Activated naive CD8-positive, alpha-beta T cell treated with anti-CD3 and anti-CD28 coated beads for 36 hours (primary cell): ENCODE data around the gene SYT2. TPM values are rescaled to one million over a fixed set of nuclear protein-coding genes. Genes with fewer than 3 reads are reported as not detected.
"Not testable (repeated sequence)": the region's sequence is repeated elsewhere in the genome, so short reads cannot be mapped to it uniquely, and the experiment has no call there.

Experiments used
- DNase-seq: peaks from one replicate; pipeline ENCODE4 v3.0.0; 2021
- H3K27ac Mint-ChIP-seq: one replicate; pipeline ENCODE4 v1.8.0; 2022; ENCODE audit warnings: mild to moderate bottlenecking, moderate library complexity, mixed read lengths
- H3K27me3 Mint-ChIP-seq: one replicate; pipeline ENCODE4 v1.8.0; 2022; ENCODE audit warnings: mild to moderate bottlenecking, mixed read lengths
- H3K36me3 Mint-ChIP-seq: one replicate; pipeline ENCODE4 v1.8.0; 2021; ENCODE audit warnings: mild to moderate bottlenecking, mixed read lengths
- H3K4me1 Mint-ChIP-seq: one replicate; pipeline ENCODE4 v1.8.0; 2021; ENCODE audit warnings: mixed read lengths
- H3K4me3 Mint-ChIP-seq: one replicate; pipeline ENCODE4 v1.8.0; 2022; ENCODE audit warnings: mild to moderate bottlenecking, moderate library complexity, mixed read lengths
- H3K9me3 Mint-ChIP-seq: one replicate; pipeline ENCODE4 v1.8.0; 2022; ENCODE audit warnings: mixed read lengths
- total RNA-seq, 2 experiments: library from RNA; stranded (reverse); gene quantifications; one replicate each; pipeline ENCODE4 v1.2.3, GENCODE V29; 2021

The SYT2 gene
- total RNA-seq, 2 experiments from 2014 or later, result not detected

DNA sequence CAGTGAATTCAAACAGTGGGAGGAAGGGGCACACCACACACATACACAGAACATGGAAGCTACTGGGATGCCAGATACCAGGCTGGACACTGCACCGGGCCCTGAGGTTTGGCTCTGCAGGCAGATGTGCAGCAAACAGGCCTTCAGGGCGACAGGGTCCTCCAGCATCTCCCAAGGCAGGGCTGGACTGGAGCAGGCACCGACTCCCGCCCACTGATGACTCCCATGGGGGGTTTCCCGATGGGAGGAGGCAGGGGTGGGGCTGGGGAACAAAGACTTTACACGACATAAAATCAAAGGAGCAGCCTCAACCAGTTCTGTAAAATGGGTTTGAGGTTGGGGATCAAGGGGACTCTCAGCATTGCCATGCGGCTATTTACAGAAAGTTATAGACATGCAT, 118.1 kb downstream of the SYT2 start:
- Mint-ChIP-seq H3K36me3 (no peaks in the 10 kb centered on the region), H3K4me1 (no peaks in the 10 kb centered on the region), H3K4me3 (no peak overlapping the region), H3K27ac (no peak overlapping the region), H3K27me3 (no peaks in the 10 kb centered on the region), H3K9me3 (no peaks in the 10 kb centered on the region)
- peak; percentile 15 for DNase-seq

GRCh38 chr1:202591515-202591914, 118.7 kb downstream of the SYT2 start:
- no peaks in the 10 kb centered on the region for H3K36me3 Mint-ChIP-seq

DNA sequence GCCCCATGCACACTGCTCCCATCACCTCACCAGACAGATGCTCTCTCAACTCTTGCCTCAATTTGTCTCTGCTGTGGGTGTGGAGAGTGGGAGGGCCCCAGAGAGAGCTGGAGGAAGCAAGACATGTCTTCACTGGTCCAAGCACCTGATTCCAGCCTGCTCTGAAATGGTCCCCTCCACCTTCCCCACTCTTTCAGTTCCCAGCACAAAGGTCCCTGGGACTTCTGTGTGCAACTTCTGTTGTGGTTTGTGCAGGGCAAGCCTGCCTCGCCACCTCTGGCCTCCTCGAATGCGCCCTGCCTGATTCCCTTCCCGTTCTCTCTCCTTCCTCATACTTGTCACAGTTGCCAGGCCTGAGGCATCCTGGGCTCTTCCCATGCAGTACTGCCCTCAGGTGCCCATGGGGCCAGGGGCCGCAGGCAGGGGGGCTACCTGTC, 119.3 kb downstream of the SYT2 start:
- H3K4me3 Mint-ChIP-seq, result no peak overlapping the region
- no peak for DNase-seq
- no peaks in the 10 kb centered on the region for H3K27me3 Mint-ChIP-seq
- H3K36me3 Mint-ChIP-seq, result no peaks in the 10 kb centered on the region
- H3K9me3 Mint-ChIP-seq, result no peaks in the 10 kb centered on the region
- H3K27ac Mint-ChIP-seq, result no peak overlapping the region
- no peaks in the 10 kb centered on the region for H3K4me1 Mint-ChIP-seq

More at GRCh38 chr1:202591515-202591914, 118.7 kb downstream of the SYT2 start:
- no peak for DNase-seq
- Mint-ChIP-seq H3K4me1 (no peaks in the 10 kb centered on the region), H3K27me3 (no peaks in the 10 kb centered on the region), H3K4me3 (no peak overlapping the region), H3K9me3 (no peaks in the 10 kb centered on the region), H3K27ac (no peak overlapping the region)

GRCh38 chr1:202590126-202590525, 120.1 kb downstream of the SYT2 start:
- H3K27me3 Mint-ChIP-seq, result no peaks in the 10 kb centered on the region
- no peaks in the 10 kb centered on the region for H3K4me1 Mint-ChIP-seq
- no peaks in the 10 kb centered on the region for H3K9me3 Mint-ChIP-seq
- H3K27ac Mint-ChIP-seq, result no peak overlapping the region
- H3K4me3 Mint-ChIP-seq, result no peak overlapping the region
- no peak for DNase-seq
- no peaks in the 10 kb centered on the region for H3K36me3 Mint-ChIP-seq

DNA sequence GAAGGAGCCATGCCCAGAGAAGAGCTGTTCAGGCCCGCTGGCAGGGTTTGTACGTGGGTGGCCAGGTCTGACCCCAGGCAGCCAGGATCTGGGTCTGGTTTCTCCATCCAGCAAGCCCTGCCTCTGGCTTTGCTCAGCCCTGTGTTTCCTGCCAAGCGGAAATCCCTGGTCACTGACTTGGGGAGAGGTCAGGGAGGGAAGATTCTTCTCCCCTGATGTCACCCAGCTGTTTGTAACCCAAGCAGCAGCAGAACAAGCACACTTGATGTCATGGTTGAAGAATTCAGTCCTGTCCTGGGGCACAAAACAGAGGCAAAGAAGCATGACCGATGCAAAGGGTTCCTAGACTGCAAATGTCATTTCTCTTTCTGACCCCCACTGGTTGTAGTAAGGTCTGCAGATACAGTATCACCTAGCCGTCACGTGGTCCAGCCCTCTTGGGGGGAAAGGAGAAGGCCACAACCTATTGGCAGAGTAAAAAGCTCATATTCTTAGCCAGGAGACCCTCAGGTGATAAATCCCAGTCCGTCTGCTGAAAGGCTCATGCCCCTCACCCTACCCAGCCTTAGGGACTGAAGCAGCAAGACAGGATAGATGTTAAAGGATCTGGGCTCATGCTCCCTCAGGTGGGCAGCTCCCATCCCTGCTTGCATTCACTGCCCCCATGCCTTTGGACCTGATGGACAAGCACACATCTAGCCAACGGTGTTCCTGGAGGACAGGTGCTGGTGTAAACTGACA, 120.9 kb downstream of the SYT2 start:
- H3K36me3 Mint-ChIP-seq, result no peaks in the 10 kb centered on the region
- no peaks in the 10 kb centered on the region for H3K9me3 Mint-ChIP-seq
- DNase-seq, result no peak
- no peaks in the 10 kb centered on the region for H3K4me1 Mint-ChIP-seq
- H3K27me3 Mint-ChIP-seq, result no peaks in the 10 kb centered on the region
- H3K27ac Mint-ChIP-seq, result no peak overlapping the region
- no peak overlapping the region for H3K4me3 Mint-ChIP-seq

DNA sequence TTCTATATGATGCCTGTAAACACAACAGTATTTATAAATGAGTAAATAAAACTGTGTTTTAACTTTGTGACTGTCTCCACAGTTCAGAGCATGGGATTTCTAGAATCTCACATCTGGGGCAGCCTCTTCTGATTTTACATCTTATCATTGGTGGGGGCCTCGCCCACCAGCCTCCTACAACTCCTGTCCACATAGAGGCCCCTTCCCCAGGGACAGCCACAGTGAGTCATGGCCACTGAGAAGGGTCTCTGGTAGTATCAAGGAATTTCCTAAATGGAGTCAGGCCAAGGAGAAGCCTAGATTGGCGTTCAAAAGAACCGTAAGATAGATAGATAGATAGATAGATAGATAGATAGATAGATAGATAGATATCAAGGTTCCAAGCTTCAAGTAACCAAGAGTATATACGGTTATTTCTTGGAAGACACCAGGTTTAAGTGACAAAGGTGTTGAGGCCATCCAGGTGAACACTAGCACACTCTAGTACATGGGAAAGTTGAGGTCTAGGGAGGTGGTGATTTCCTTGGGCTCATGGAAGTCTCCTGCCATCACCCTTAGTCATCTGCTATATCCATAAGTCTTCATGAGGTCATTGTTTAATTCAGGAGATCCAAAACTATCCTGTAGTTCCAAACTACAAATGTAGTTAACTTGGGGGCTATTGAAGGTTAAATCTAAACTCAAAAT, 121.6 kb downstream of the SYT2 start:
- DNase-seq, result no peak
- H3K4me3 Mint-ChIP-seq, result no peak overlapping the region
- no peaks in the 10 kb centered on the region for H3K36me3 Mint-ChIP-seq
- H3K4me1 Mint-ChIP-seq, result no peaks in the 10 kb centered on the region
- H3K27ac Mint-ChIP-seq, result no peak overlapping the region
- no peaks in the 10 kb centered on the region for H3K27me3 Mint-ChIP-seq
- H3K9me3 Mint-ChIP-seq, result no peaks in the 10 kb centered on the region

DNA sequence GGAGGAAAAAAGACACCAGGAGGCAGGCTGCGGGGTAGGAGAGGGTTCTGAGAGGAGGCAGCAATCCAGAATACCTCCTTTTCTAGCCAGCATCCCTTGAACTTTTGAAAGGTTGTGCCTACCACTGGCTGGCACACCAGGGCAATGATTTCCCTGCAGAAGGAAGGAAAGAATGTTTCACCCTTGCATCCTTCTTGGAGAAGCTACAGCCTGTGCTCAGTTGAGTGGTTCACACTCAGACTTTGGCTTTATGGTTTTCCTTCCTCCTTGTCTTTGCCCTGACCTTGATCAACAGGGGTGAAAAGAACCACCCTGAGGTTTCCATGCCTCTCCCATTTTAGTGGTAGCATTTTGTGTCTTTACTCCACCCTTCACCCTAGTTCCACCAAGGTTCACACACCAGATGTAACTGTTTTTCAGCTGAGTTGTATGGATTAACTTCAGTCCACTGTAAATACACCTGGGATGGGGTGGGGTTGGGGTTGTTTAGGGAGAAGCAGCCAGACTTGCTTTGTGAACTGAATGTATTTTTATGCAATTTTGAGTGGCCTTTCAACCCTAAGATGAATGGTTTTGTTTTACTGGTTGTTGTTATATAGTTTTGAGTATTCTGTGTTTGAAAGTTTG, 122.3 kb downstream of the SYT2 start:
- Mint-ChIP-seq H3K36me3 (no peaks in the 10 kb centered on the region), H3K9me3 (no peaks in the 10 kb centered on the region), H3K4me3 (no peak overlapping the region), H3K27me3 (no peaks in the 10 kb centered on the region), H3K4me1 (no peaks in the 10 kb centered on the region), H3K27ac (no peak overlapping the region)
- no peak for DNase-seq

- Mint-ChIP-seq H3K27ac (no peak overlapping the region), H3K9me3 (no peaks in the 10 kb centered on the region), H3K27me3 (no peaks in the 10 kb centered on the region), H3K4me3 (no peak overlapping the region), H3K4me1 (no peaks in the 10 kb centered on the region), H3K36me3 (no peaks in the 10 kb centered on the region)
- no peak for DNase-seq
Measured at GRCh38 chr1:202586871-202587270, 123.4 kb downstream of the SYT2 start.

- Mint-ChIP-seq H3K27me3 (no peaks in the 10 kb centered on the region), H3K4me1 (no peaks in the 10 kb centered on the region), H3K27ac (no peak overlapping the region), H3K36me3 (no peaks in the 10 kb centered on the region), H3K9me3 (no peaks in the 10 kb centered on the region), H3K4me3 (no peak overlapping the region)
- no peak for DNase-seq
Measured at GRCh38 chr1:202586018-202586821, 124.0 kb downstream of the SYT2 start.

DNA sequence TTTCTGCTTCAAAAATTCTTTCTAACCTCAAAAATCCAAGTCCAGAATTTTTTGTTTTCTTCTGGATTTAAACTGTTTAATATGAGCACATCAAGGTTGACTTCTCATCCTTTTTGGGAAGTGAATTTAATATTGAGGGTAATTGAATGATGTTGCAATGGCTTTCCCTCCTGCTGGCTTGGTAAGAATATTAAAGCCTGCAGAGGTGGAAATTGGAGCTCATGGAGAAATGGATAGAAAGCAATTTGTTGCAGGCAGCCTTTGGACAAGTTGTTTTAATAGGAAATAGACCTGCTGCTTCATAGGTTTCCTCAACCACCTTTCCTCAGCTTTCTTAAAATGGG, 124.7 kb downstream of the SYT2 start:
- Mint-ChIP-seq H3K4me3 (no peak overlapping the region), H3K27me3 (no peaks in the 10 kb centered on the region), H3K27ac (no peak overlapping the region), H3K4me1 (no peaks in the 10 kb centered on the region), H3K9me3 (no peaks in the 10 kb centered on the region), H3K36me3 (peaks cover 5% of the 10 kb centered on the region)
- DNase-seq, result no peak

- H3K9me3 Mint-ChIP-seq, result no peaks in the 10 kb centered on the region
- H3K4me1 Mint-ChIP-seq, result no peaks in the 10 kb centered on the region
- DNase-seq, result no peak
- peaks cover 6% of the 10 kb centered on the region for H3K36me3 Mint-ChIP-seq
- no peak overlapping the region for H3K4me3 Mint-ChIP-seq
- H3K27ac Mint-ChIP-seq, result no peak overlapping the region
- H3K27me3 Mint-ChIP-seq, result no peaks in the 10 kb centered on the region
Measured at GRCh38 chr1:202584707-202585589, 125.3 kb downstream of the SYT2 start.

GRCh38 chr1:202582350-202582749, 127.9 kb downstream of the SYT2 start:
- H3K27ac Mint-ChIP-seq, DNase-seq, H3K4me1 Mint-ChIP-seq, H3K9me3 Mint-ChIP-seq, H3K4me3 Mint-ChIP-seq, H3K36me3 Mint-ChIP-seq, H3K27me3 Mint-ChIP-seq: not testable (repeated sequence)

DNA sequence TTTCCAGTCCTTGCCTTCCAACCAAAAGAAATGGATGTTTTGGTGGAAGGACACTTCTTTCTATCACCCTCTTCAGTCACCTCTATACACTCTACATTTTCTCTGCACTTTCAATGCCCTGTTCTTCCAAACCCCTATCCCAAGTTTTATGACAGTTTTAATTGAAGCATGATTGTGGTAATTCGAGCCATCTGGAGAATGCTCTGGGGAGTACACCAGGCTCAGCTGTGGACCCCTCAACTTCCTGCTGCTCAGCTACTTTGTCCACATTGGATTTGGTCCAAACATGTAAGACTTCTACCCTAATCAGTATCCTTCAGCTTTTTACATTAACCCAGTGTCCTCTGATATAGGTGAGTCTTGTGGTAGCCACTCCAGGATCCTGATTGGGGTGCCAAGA, 129.6 kb downstream of the SYT2 start:
- H3K36me3 Mint-ChIP-seq, result peaks cover 6% of the 10 kb centered on the region
- H3K27me3 Mint-ChIP-seq, result no peaks in the 10 kb centered on the region
- no peaks in the 10 kb centered on the region for H3K4me1 Mint-ChIP-seq
- H3K27ac Mint-ChIP-seq, result no peak overlapping the region
- no peaks in the 10 kb centered on the region for H3K9me3 Mint-ChIP-seq
- H3K4me3 Mint-ChIP-seq, result no peak overlapping the region
- DNase-seq, result no peak

- Mint-ChIP-seq H3K27ac (no peak overlapping the region), H3K4me3 (no peak overlapping the region), H3K4me1 (no peaks in the 10 kb centered on the region), H3K9me3 (no peaks in the 10 kb centered on the region), H3K27me3 (no peaks in the 10 kb centered on the region), H3K36me3 (peaks cover 6% of the 10 kb centered on the region)
- no peak for DNase-seq
Measured at GRCh38 chr1:202579806-202580205, 130.4 kb downstream of the SYT2 start.
